Type B pancreatic cell (in vitro differentiated cells): ENCODE measurements around the gene BABAM2. TPM values are rescaled to one million over a fixed set of nuclear protein-coding genes. Genes with fewer than 3 reads are reported as not detected.
"Not testable (repeated sequence)": the region's sequence is repeated elsewhere in the genome, so short reads cannot be mapped to it uniquely, and the experiment has no call there.

ENCODE experiments used
- DNase-seq: peaks from one replicate; pipeline ENCODE4 v3.0.0; 2021; ENCODE audit warnings: mixed read lengths; ENCODE audit not compliant: unreplicated experiment; ENCODE audit errors: extremely low spot score
- H3K27ac Mint-ChIP-seq: 2 replicates; pipeline ENCODE4 v1.8.0; 2021; ENCODE audit warnings: mild to moderate bottlenecking, mixed read lengths
- H3K27me3 Mint-ChIP-seq: 2 replicates; pipeline ENCODE4 v1.8.0; 2021; ENCODE audit warnings: mixed read lengths
- H3K36me3 Mint-ChIP-seq: 2 replicates; pipeline ENCODE4 v1.8.0; 2021; ENCODE audit warnings: mixed read lengths
- H3K4me1 Mint-ChIP-seq: one replicate; pipeline ENCODE4 v1.8.0; 2021; ENCODE audit warnings: mixed read lengths; ENCODE audit not compliant: unreplicated experiment
- H3K4me3 Mint-ChIP-seq: 2 replicates; pipeline ENCODE4 v1.8.0; 2021; ENCODE audit warnings: mild to moderate bottlenecking, mixed read lengths
- H3K9me3 Mint-ChIP-seq: 2 replicates; pipeline ENCODE4 v1.8.0; 2021; ENCODE audit warnings: mixed read lengths
- total RNA-seq: library from RNA; stranded (reverse); gene quantifications from 2 replicates; pipeline ENCODE4 v1.2.1, GENCODE V29; 2021; ENCODE audit warnings: low replicate concordance
- TF ChIP-seq, protein P1 (sequence below): fragments of 200-600 bp; sonication (generic); conservative IDR thresholded peaks from 2 replicates; pipeline ENCODE4 v1.5.0; 2021; ENCODE audit warnings: antibody characterized with exemption, mild to moderate bottlenecking

BABAM2 gene
- total RNA-seq, 1 donor from 2014 or later = 30.4 TPM

- TF ChIP-seq, protein P1, sequence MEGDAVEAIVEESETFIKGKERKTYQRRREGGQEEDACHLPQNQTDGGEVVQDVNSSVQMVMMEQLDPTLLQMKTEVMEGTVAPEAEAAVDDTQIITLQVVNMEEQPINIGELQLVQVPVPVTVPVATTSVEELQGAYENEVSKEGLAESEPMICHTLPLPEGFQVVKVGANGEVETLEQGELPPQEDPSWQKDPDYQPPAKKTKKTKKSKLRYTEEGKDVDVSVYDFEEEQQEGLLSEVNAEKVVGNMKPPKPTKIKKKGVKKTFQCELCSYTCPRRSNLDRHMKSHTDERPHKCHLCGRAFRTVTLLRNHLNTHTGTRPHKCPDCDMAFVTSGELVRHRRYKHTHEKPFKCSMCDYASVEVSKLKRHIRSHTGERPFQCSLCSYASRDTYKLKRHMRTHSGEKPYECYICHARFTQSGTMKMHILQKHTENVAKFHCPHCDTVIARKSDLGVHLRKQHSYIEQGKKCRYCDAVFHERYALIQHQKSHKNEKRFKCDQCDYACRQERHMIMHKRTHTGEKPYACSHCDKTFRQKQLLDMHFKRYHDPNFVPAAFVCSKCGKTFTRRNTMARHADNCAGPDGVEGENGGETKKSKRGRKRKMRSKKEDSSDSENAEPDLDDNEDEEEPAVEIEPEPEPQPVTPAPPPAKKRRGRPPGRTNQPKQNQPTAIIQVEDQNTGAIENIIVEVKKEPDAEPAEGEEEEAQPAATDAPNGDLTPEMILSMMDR = no peak
- H3K27ac Mint-ChIP-seq = no peak overlapping the region
Observed at GRCh38 chr2:28257182-28257581, 366.7 kb downstream of the BABAM2 start.

DNA sequence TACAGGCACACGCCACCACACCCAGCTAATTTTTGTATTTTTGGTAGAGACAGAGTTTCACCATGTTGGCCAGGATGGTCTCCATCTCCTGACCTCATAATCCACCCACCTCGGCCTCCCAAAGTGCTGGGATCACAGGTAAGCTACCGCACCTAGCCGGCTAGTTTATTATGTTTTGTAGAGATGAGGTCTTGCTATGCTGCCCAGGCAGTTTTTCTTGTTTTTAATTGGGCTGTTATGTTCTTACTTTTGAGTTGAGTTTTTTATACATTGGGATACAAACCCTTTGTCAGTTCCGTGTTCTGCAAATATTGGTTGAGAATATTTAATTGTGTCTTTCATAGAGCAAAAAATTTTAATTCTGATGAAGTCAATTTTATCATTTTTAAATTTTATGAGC lies 368.7 kb downstream of the BABAM2 start:
- Mint-ChIP-seq H3K36me3 (peaks cover 11% of the 10 kb centered on the region), H3K27ac (peak overlapping the region; percentile 56)
- not testable (repeated sequence) for H3K4me1 Mint-ChIP-seq, DNase-seq, H3K27me3 Mint-ChIP-seq, H3K4me3 Mint-ChIP-seq, H3K9me3 Mint-ChIP-seq

More at GRCh38 chr2:28257182-28257581, 366.7 kb downstream of the BABAM2 start:
- Mint-ChIP-seq H3K9me3 (peaks cover 3% of the 10 kb centered on the region), H3K4me3 (no peak overlapping the region), H3K36me3 (peaks cover 10% of the 10 kb centered on the region), H3K4me1 (no peaks in the 10 kb centered on the region), H3K27me3 (no peaks in the 10 kb centered on the region)
- DNase-seq = no peak

DNA sequence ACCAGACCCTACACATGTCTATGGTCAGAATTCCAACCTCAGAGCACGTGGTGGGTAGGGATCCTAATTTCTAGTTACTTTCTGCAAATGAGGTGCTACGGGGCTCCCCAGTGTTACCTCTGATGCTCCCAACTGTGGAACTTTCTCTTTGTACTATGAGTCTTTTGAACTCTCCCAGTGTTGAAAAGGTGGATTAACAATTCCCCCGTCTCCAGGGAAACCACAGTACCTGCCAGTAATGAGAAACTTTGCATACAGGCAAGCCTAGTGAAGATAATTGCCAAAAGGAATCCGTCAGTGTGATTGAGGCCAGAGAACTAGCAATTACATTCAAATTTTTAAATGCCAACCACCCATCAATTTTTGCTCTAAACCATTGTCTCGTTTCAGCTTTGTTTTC lies 373.2 kb downstream of the BABAM2 start:
- H3K36me3 Mint-ChIP-seq = peaks cover 9% of the 10 kb centered on the region
- H3K27ac Mint-ChIP-seq = no peak overlapping the region
- DNase-seq = no peak
- H3K4me1 Mint-ChIP-seq = peaks cover 13% of the 10 kb centered on the region
- no peaks in the 10 kb centered on the region for H3K27me3 Mint-ChIP-seq
- TF ChIP-seq, protein P1 = no peak
- H3K4me3 Mint-ChIP-seq = no peak overlapping the region
- H3K9me3 Mint-ChIP-seq = peaks cover 3% of the 10 kb centered on the region

DNA sequence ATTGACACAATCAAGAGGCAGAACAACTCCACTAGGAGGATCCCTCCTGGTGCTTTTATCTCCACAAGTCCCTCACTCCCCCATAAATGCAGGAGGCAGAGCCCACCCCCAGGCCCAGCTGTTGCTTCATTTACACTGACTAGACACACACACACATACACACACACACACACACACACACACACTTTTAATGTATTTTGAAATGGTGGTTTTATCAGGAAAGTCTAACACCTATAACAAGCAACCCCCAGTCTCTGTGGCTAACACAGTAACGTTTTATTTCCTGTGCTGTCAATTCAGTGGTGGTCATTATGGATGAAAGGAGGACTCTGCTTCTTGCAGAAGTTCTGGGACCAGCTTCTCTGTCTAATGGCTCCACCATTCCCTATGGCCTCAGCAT lies 376.8 kb downstream of the BABAM2 start:
- Mint-ChIP-seq H3K4me3 (no peak overlapping the region), H3K36me3 (peaks cover 4% of the 10 kb centered on the region), H3K27me3 (no peaks in the 10 kb centered on the region), H3K4me1 (peaks cover 34% of the 10 kb centered on the region), H3K27ac (no peak overlapping the region), H3K9me3 (no peaks in the 10 kb centered on the region)
- TF ChIP-seq, protein P1 = no peak
- no peak for DNase-seq

- Mint-ChIP-seq H3K27me3 (no peaks in the 10 kb centered on the region), H3K4me1 (peaks cover 34% of the 10 kb centered on the region), H3K9me3 (no peaks in the 10 kb centered on the region), H3K27ac (peak overlapping the region; percentile 93), H3K36me3 (peaks cover 4% of the 10 kb centered on the region), H3K4me3 (peak overlapping the region; percentile 61)
- TF ChIP-seq, protein P1 = no peak
- no peak for DNase-seq
Observed at GRCh38 chr2:28268386-28268785, 377.9 kb downstream of the BABAM2 start.

- Mint-ChIP-seq H3K27ac (peak overlapping the region; percentile 93), H3K36me3 (peaks cover 7% of the 10 kb centered on the region), H3K4me3 (peak overlapping the region; percentile 61), H3K4me1 (peaks cover 32% of the 10 kb centered on the region), H3K27me3 (no peaks in the 10 kb centered on the region), H3K9me3 (no peaks in the 10 kb centered on the region)
- no peak for DNase-seq
- TF ChIP-seq, protein P1 = no peak
Observed at GRCh38 chr2:28269019-28269784, 378.7 kb downstream of the BABAM2 start.
